Gastrocnemius medialis (tissue), 4 donors: ENCODE results near the gene EGFLAM.

Source experiments
- POLR2A ChIP-seq, 2 donors: fragments of 450-650 bp; IDR thresholded peaks; one replicate each; pipeline ENCODE4 v1.6.1; 2017; ENCODE audit warnings: antibody characterized with exemption in 2 of 2, mild to moderate bottlenecking in 2 of 2, moderate library complexity in 2 of 2
- TF ChIP-seq, protein P1 (sequence below), 5 experiments: fragments of 450-650 bp in 3 of 5; fragments of 200-600 bp in 2 of 5; sonication (generic) in 2 of 5; IDR thresholded peaks in 4 of 5; conservative IDR thresholded peaks in 1 of 5; 1 replicate in 4 of 5; 2 replicates in 1 of 5; pipeline ENCODE4 v1.5.1; 2016 to 2019; ENCODE audit warnings: antibody characterized with exemption in 5 of 5, mild to moderate bottlenecking in 3 of 5, moderate library complexity in 3 of 5

DNA sequence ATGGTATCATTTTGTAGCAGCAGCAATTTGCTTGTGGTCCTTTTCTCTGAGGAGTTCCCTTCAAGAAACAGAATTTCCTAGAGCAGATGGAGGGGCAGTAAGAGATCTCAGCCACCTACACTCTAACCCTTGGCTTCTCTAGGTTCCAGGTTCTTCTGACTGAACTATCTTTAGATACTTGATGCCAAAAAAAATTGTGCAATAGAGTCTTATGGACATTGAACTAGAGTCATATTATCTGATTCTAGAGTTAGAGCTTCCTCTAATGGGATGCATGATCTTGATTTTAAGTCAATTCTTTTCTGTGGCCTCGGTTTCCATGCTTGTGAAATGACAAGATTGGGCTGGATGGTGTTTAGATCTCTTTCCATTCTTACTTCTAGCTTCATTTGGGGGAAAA lies 142.8 kb downstream of the EGFLAM start:
- TF ChIP-seq, protein P1, sequence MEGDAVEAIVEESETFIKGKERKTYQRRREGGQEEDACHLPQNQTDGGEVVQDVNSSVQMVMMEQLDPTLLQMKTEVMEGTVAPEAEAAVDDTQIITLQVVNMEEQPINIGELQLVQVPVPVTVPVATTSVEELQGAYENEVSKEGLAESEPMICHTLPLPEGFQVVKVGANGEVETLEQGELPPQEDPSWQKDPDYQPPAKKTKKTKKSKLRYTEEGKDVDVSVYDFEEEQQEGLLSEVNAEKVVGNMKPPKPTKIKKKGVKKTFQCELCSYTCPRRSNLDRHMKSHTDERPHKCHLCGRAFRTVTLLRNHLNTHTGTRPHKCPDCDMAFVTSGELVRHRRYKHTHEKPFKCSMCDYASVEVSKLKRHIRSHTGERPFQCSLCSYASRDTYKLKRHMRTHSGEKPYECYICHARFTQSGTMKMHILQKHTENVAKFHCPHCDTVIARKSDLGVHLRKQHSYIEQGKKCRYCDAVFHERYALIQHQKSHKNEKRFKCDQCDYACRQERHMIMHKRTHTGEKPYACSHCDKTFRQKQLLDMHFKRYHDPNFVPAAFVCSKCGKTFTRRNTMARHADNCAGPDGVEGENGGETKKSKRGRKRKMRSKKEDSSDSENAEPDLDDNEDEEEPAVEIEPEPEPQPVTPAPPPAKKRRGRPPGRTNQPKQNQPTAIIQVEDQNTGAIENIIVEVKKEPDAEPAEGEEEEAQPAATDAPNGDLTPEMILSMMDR (IDR thresholded peaks at IDR 0.05 in 4 of 5, conservative IDR thresholded peaks at IDR 0.05 in 1 of 5): no peak
- no peak for TF ChIP-seq POLR2A (IDR thresholded peaks at IDR 0.05)
